Prostate gland (tissue), 2 donors: Measurements from ENCODE around the gene BMP6.

Source experiments
- CTCF ChIP-seq, 4 experiments: fragments of 200-600 bp in 2 of 4; fragments of 450-650 bp in 2 of 4; sonication (generic) in 2 of 4; IDR thresholded peaks; 1 replicate in 3 of 4; 2 replicates in 1 of 4; pipeline ENCODE4 v1.5.1; 2016 to 2019; ENCODE audit warnings: antibody characterized with exemption in 4 of 4, mild to moderate bottlenecking in 2 of 4, moderate library complexity in 2 of 4
- POLR2A ChIP-seq: fragments of 450-650 bp; IDR thresholded peaks from one replicate; pipeline ENCODE4 v1.6.1; 2016; ENCODE audit warnings: antibody characterized with exemption, mild to moderate bottlenecking

DNA sequence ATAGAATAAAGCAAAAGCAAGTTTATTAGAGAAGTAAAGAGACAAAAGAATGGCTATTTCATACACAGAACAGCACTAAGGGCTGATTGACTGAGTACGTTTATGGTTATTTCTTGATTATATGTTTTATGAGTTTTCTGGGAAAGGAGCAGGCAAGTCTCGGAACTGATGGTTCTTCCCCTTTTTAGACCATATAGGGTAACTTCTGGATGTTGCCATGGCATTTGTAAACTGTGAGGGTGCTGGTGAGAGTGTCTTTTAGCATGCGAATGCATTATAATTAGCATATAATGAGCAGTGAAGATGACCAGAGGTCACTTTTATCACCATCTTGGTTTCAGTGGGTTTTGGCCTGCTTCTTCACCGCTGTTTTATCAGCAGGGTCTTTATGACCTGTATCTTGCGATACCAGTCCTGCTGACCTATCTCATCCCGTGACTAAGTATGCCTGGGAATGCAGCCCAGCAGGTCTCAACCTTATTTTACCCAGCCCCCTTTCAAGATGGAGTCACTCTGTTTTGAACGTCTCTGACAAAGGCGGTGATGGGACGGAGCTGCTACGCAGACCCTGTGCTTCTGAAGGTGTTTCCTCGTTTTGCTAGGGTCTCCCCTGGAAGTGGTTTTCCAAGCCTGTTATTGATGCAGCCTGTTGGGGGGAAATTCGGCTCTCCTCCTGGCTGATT lies 45.4 kb upstream of the BMP6 start:
- TF ChIP-seq CTCF (IDR thresholded peaks at IDR 0.05) = no peak
- no peak for TF ChIP-seq POLR2A
